ENCODE data around the gene KCNK13. TPM values are rescaled to one million over a fixed set of nuclear protein-coding genes. Genes with fewer than 3 reads are reported as not detected.

KCNK13 gene
- total RNA-seq, 1 donor from 2014 or later = 3.2 TPM

DNA sequence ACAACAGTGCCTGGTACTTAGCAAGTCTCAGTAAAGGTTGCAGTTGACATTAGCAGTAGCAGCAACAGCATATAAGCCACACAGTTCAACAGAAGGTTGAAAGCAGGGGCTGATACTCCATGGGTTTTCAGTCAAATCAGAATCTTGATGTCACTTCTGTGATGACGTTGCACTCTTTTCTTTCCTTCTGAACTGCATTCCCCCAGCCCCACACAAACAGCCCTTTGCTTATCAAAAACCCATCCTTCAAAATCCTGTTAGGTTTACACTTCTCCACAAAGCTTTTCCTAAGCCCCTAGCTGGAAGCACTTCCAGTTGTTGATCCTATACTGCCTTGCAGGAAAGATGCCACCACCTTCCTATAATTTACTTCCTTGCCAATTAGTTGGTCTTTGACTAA lies 34.0 kb upstream of the KCNK13 start:
- no peaks in the 10 kb centered on the region for H3K27me3 Mint-ChIP-seq
- H3K4me3 Mint-ChIP-seq = no peak overlapping the region
- no peaks in the 10 kb centered on the region for H3K9me3 Mint-ChIP-seq
- H3K36me3 Mint-ChIP-seq = peaks cover 49% of the 10 kb centered on the region
- H3K27ac Mint-ChIP-seq = no peak overlapping the region
- TF ChIP-seq, protein P1, sequence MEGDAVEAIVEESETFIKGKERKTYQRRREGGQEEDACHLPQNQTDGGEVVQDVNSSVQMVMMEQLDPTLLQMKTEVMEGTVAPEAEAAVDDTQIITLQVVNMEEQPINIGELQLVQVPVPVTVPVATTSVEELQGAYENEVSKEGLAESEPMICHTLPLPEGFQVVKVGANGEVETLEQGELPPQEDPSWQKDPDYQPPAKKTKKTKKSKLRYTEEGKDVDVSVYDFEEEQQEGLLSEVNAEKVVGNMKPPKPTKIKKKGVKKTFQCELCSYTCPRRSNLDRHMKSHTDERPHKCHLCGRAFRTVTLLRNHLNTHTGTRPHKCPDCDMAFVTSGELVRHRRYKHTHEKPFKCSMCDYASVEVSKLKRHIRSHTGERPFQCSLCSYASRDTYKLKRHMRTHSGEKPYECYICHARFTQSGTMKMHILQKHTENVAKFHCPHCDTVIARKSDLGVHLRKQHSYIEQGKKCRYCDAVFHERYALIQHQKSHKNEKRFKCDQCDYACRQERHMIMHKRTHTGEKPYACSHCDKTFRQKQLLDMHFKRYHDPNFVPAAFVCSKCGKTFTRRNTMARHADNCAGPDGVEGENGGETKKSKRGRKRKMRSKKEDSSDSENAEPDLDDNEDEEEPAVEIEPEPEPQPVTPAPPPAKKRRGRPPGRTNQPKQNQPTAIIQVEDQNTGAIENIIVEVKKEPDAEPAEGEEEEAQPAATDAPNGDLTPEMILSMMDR (conservative IDR thresholded peaks at IDR 0.05) = no peak
- DNase-seq (ENCODE audit: extremely low spot score, unreplicated experiment) = no peak
- no peaks in the 10 kb centered on the region for H3K4me1 Mint-ChIP-seq (ENCODE audit: unreplicated experiment)

DNA sequence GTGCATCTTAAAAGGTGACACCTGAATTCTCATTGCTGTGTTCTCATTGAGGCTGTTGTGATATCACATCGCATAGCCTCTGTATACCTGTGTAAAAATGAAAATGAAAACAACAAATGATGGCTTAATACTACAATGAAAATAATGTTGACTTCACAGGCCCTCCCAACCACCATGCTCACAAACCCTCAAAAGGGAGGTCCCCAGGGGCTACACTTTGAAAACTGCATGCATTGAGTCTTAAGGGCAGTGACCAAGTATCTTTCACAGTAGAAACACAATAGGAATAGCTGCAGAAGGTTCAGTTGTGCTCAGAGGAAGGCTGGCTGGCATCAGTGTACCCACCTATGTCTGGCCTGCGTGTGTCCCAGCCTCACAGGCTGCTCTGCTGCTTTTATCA lies 27.6 kb upstream of the KCNK13 start:
- Mint-ChIP-seq H3K27ac (no peak overlapping the region), H3K27me3 (no peaks in the 10 kb centered on the region), H3K4me3 (no peak overlapping the region), H3K36me3 (peaks cover 51% of the 10 kb centered on the region), H3K4me1 (ENCODE audit: unreplicated experiment) (no peaks in the 10 kb centered on the region), H3K9me3 (no peaks in the 10 kb centered on the region)
- TF ChIP-seq, protein P1 (conservative IDR thresholded peaks at IDR 0.05) = no peak
- DNase-seq (ENCODE audit: extremely low spot score, unreplicated experiment) = no peak

- H3K27ac Mint-ChIP-seq = no peak overlapping the region
- H3K27me3 Mint-ChIP-seq = no peaks in the 10 kb centered on the region
- DNase-seq (ENCODE audit: extremely low spot score, unreplicated experiment) = no peak
- H3K4me1 Mint-ChIP-seq (ENCODE audit: unreplicated experiment) = no peaks in the 10 kb centered on the region
- no peaks in the 10 kb centered on the region for H3K9me3 Mint-ChIP-seq
- no peak overlapping the region for H3K4me3 Mint-ChIP-seq
- TF ChIP-seq, protein P1 (conservative IDR thresholded peaks at IDR 0.05) = no peak
- peaks cover 55% of the 10 kb centered on the region for H3K36me3 Mint-ChIP-seq
Measured at GRCh38 chr14:90034835-90035525, 26.8 kb upstream of the KCNK13 start.

- H3K4me3 Mint-ChIP-seq = no peak overlapping the region
- H3K9me3 Mint-ChIP-seq = no peaks in the 10 kb centered on the region
- peaks cover 37% of the 10 kb centered on the region for H3K36me3 Mint-ChIP-seq
- H3K27me3 Mint-ChIP-seq = no peaks in the 10 kb centered on the region
- TF ChIP-seq, protein P1 (conservative IDR thresholded peaks at IDR 0.05) = no peak
- peaks cover 8% of the 10 kb centered on the region for H3K4me1 Mint-ChIP-seq (ENCODE audit: unreplicated experiment)
- no peak overlapping the region for H3K27ac Mint-ChIP-seq
- no peak for DNase-seq (ENCODE audit: extremely low spot score, unreplicated experiment)
Measured at GRCh38 chr14:90039253-90040010, 22.4 kb upstream of the KCNK13 start.

- H3K9me3 Mint-ChIP-seq = no peaks in the 10 kb centered on the region
- H3K36me3 Mint-ChIP-seq = peaks cover 28% of the 10 kb centered on the region
- H3K4me1 Mint-ChIP-seq (ENCODE audit: unreplicated experiment) = peaks cover 8% of the 10 kb centered on the region
- H3K27ac Mint-ChIP-seq = no peak overlapping the region
- H3K4me3 Mint-ChIP-seq = no peak overlapping the region
- TF ChIP-seq, protein P1 (conservative IDR thresholded peaks at IDR 0.05) = no peak
- H3K27me3 Mint-ChIP-seq = no peaks in the 10 kb centered on the region
- DNase-seq (ENCODE audit: extremely low spot score, unreplicated experiment) = no peak
Measured at GRCh38 chr14:90040411-90040810, 21.4 kb upstream of the KCNK13 start.

All from type B pancreatic cell (in vitro differentiated cells).